Breast epithelium (tissue), 4 donors: ENCODE results near the gene PRKCI. TPM values are rescaled to one million over a fixed set of nuclear protein-coding genes. Genes with fewer than 3 reads are reported as not detected.
"Not testable (repeated sequence)": the region's sequence is repeated elsewhere in the genome, so short reads cannot be mapped to it uniquely, and the experiment has no call there.

Source experiments
- DNase-seq, 2 donors: peaks; one replicate each; pipeline ENCODE4 v3.0.0-alpha.2; 2019; ENCODE audit warnings: low spot score in 2 of 2
- H3K27ac ChIP-seq, 2 donors: fragments of 200-600 bp; sonication (generic) in 1 of 2; one replicate each; pipeline ENCODE4 v1.5.1; 2016 to 2019; ENCODE audit warnings: mild to moderate bottlenecking in 1 of 2
- H3K27me3 ChIP-seq, 2 donors: fragments of 200-600 bp; sonication (generic) in 1 of 2; one replicate each; pipeline versions ENCODE4 v1.5.1 to v1.6.0; 2017 to 2019; ENCODE audit warnings: control low read depth in 1 of 2, mild to moderate bottlenecking in 1 of 2
- H3K36me3 ChIP-seq: fragments of 200-600 bp; one replicate; pipeline ENCODE4 v1.5.1; 2019
- H3K4me1 ChIP-seq, 2 donors: fragments of 200-600 bp; sonication (generic); one replicate each; pipeline ENCODE4 v1.5.1; 2016 to 2019; ENCODE audit warnings: control low read depth in 1 of 2
- H3K4me3 ChIP-seq, 3 donors: fragments of 200-600 bp; sonication (generic); 1 replicate in 2 of 3; 2 replicates in 1 of 3; pipeline ENCODE4 v1.5.1; 2016 to 2019; ENCODE audit warnings: mild to moderate bottlenecking in 3 of 3, moderate library complexity in 2 of 3
- H3K9me3 ChIP-seq, 2 donors: fragments of 200-600 bp; sonication (generic) in 1 of 2; one replicate each; pipeline ENCODE4 v1.5.1; 2016 to 2019; ENCODE audit warnings: control low read depth in 1 of 2
- CTCF ChIP-seq, 3 donors: fragments of 450-650 bp; IDR thresholded peaks; one replicate each; pipeline ENCODE4 v1.5.1; 2016 to 2017; ENCODE audit warnings: antibody characterized with exemption in 3 of 3, mild to moderate bottlenecking in 3 of 3, moderate library complexity in 3 of 3
- POLR2A ChIP-seq: fragments of 450-650 bp; IDR thresholded peaks from one replicate; pipeline ENCODE4 v1.6.1; 2016; ENCODE audit warnings: antibody characterized with exemption, mild to moderate bottlenecking, moderate library complexity
- POLR2AphosphoS5 ChIP-seq, 3 donors: sonication (generic); formaldehyde crosslinking; IDR thresholded peaks; one replicate each; pipeline ENCODE4 v1.6.1; 2017; ENCODE audit warnings: antibody characterized with exemption in 3 of 3
- intact Hi-C: fragments of 100-400 bp; cut with DNase I; formaldehyde crosslinking; loops from one replicate; pipeline ENCODE4 v1.15.1; 2023; ENCODE audit warnings: low total_unique reads
- total RNA-seq, 3 donors: library from RNA; depleted of rRNA; stranded (reverse); fragments of >200 nt; gene quantifications; one replicate each; pipeline ENCODE4 v1.1.0, GENCODE V29; 2016

The PRKCI gene
- total RNA-seq, 3 donors from 2014 or later: 19.4 to 68.3 (median 61.9) TPM

GRCh38 chr3:170257145-170257544 is 34.9 kb downstream of the PRKCI start:
- Histone ChIP-seq H3K27ac (no peak overlapping the region), H3K9me3 (no peaks in the 10 kb centered on the region), H3K4me3 (no peak overlapping the region), H3K36me3 (no peaks in the 10 kb centered on the region), H3K27me3 (no peaks in the 10 kb centered on the region), H3K4me1 (no peaks in the 10 kb centered on the region)
- TF ChIP-seq POLR2AphosphoS5 (IDR thresholded peaks at IDR 0.05) (no peak), CTCF (IDR thresholded peaks at IDR 0.05) (no peak), POLR2A (no peak)
- intact Hi-C loops: no loop called here
- DNase-seq: no peak

- Histone ChIP-seq H3K4me3 (no peak overlapping the region), H3K27me3 (no peaks in the 10 kb centered on the region), H3K27ac (no peak overlapping the region), H3K4me1 (no peaks in the 10 kb centered on the region), H3K9me3 (no peaks in the 10 kb centered on the region), H3K36me3 (no peaks in the 10 kb centered on the region)
- intact Hi-C loops: no loop called here
- TF ChIP-seq CTCF (IDR thresholded peaks at IDR 0.05) (no peak), POLR2AphosphoS5 (IDR thresholded peaks at IDR 0.05) (no peak), POLR2A (no peak)
- no peak for DNase-seq
Observed at GRCh38 chr3:170258105-170258487, 35.9 kb downstream of the PRKCI start.

GRCh38 chr3:170259907-170260306 is 37.7 kb downstream of the PRKCI start:
- H3K27me3 ChIP-seq: no peaks in the 10 kb centered on the region
- intact Hi-C loops: no loop called here
- DNase-seq: no peak
- no peaks in the 10 kb centered on the region for H3K9me3 ChIP-seq
- no peak for TF ChIP-seq POLR2A
- TF ChIP-seq CTCF (IDR thresholded peaks at IDR 0.05): no peak
- TF ChIP-seq POLR2AphosphoS5 (IDR thresholded peaks at IDR 0.05): no peak
- no peak overlapping the region for H3K27ac ChIP-seq
- H3K4me3 ChIP-seq: no peak overlapping the region
- no peaks in the 10 kb centered on the region for H3K4me1 ChIP-seq
- H3K36me3 ChIP-seq: no peaks in the 10 kb centered on the region

GRCh38 chr3:170267793-170268192 is 45.6 kb downstream of the PRKCI start:
- no peak for DNase-seq
- intact Hi-C loops: no loop called here
- no peaks in the 10 kb centered on the region for H3K9me3 ChIP-seq
- H3K4me1 ChIP-seq: no peaks in the 10 kb centered on the region
- H3K4me3 ChIP-seq: no peak overlapping the region
- TF ChIP-seq POLR2A (no peak), POLR2AphosphoS5 (IDR thresholded peaks at IDR 0.05) (no peak), CTCF (IDR thresholded peaks at IDR 0.05) (no peak)
- no peaks in the 10 kb centered on the region for H3K27me3 ChIP-seq
- H3K27ac ChIP-seq: no peak overlapping the region
- peaks cover 8% of the 10 kb centered on the region for H3K36me3 ChIP-seq

- H3K4me3 ChIP-seq, H3K27ac ChIP-seq, DNase-seq, H3K36me3 ChIP-seq, intact Hi-C loops, H3K4me1 ChIP-seq, H3K27me3 ChIP-seq, H3K9me3 ChIP-seq: not testable (repeated sequence)
Observed at GRCh38 chr3:170269673-170270254, 47.5 kb downstream of the PRKCI start.
